ENCODE data around the gene RCE1.

The RCE1 gene

GRCh38 chr11:66894141-66894540, 50.9 kb downstream of the RCE1 start:
- no peak for DNase-seq (ENCODE audit: low read depth, low spot score)
- ChIA-PET POLR2A (no interaction called here), CTCF (interaction anchor here (0.7 to 6.5 kb wide), 3 partner anchors 11 to 180 kb away, joined by 3 to 40 read pairs (median 4); no protein-coding TSS in a partner anchor)
- H3K4me3 ChIP-seq (ENCODE audit: low read depth, low read length): no peak overlapping the region
- TF ChIP-seq, protein P1, sequence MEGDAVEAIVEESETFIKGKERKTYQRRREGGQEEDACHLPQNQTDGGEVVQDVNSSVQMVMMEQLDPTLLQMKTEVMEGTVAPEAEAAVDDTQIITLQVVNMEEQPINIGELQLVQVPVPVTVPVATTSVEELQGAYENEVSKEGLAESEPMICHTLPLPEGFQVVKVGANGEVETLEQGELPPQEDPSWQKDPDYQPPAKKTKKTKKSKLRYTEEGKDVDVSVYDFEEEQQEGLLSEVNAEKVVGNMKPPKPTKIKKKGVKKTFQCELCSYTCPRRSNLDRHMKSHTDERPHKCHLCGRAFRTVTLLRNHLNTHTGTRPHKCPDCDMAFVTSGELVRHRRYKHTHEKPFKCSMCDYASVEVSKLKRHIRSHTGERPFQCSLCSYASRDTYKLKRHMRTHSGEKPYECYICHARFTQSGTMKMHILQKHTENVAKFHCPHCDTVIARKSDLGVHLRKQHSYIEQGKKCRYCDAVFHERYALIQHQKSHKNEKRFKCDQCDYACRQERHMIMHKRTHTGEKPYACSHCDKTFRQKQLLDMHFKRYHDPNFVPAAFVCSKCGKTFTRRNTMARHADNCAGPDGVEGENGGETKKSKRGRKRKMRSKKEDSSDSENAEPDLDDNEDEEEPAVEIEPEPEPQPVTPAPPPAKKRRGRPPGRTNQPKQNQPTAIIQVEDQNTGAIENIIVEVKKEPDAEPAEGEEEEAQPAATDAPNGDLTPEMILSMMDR (IDR thresholded peaks at IDR 0.05; ENCODE audit: insufficient read depth, low read length, missing control alignments): no peak
